ENCODE measurements around the gene SHLD1. TPM values are rescaled to one million over a fixed set of nuclear protein-coding genes. Genes with fewer than 3 reads are reported as not detected.

The SHLD1 gene
- total RNA-seq, 1 donor from 2014 or later = 5.7 TPM

DNA sequence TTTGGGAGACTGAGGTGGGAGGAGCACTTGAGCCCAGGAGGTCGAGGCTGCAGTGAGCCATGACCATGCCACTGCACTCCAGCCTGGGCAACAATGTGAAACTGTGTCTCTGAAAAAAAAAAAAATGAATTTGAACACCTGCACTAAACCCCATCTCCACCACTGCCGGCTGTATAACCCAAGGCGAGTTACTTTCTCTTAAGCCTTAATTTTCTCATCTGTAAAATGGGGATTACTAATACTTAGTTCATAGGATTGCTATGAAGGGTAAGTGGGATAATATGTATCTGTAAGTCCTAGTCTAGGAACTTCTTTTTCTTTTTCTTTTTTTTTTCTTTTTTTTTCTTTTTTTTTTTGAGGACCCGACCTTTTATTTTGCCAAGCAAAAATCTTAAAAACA lies 61.5 kb downstream of the SHLD1 start:
- TF ChIP-seq, protein P1, sequence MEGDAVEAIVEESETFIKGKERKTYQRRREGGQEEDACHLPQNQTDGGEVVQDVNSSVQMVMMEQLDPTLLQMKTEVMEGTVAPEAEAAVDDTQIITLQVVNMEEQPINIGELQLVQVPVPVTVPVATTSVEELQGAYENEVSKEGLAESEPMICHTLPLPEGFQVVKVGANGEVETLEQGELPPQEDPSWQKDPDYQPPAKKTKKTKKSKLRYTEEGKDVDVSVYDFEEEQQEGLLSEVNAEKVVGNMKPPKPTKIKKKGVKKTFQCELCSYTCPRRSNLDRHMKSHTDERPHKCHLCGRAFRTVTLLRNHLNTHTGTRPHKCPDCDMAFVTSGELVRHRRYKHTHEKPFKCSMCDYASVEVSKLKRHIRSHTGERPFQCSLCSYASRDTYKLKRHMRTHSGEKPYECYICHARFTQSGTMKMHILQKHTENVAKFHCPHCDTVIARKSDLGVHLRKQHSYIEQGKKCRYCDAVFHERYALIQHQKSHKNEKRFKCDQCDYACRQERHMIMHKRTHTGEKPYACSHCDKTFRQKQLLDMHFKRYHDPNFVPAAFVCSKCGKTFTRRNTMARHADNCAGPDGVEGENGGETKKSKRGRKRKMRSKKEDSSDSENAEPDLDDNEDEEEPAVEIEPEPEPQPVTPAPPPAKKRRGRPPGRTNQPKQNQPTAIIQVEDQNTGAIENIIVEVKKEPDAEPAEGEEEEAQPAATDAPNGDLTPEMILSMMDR (IDR thresholded peaks at IDR 0.05; ENCODE audit: borderline replicate concordance) = no peak
- H3K36me3 ChIP-seq = no peaks in the 10 kb centered on the region
- H3K27me3 ChIP-seq (ENCODE audit: low read depth) = no peaks in the 10 kb centered on the region
- H3K27ac ChIP-seq (replicated peaks) = no peak overlapping the region
- no peak overlapping the region for H3K4me3 ChIP-seq
- no peak for DNase-seq
- intact Hi-C loops (cut with micrococcal nuclease) = no loop called here
- H3K4me1 ChIP-seq = peaks cover 3% of the 10 kb centered on the region
- H3K9me3 ChIP-seq (replicated peaks) = no peaks in the 10 kb centered on the region

DNA sequence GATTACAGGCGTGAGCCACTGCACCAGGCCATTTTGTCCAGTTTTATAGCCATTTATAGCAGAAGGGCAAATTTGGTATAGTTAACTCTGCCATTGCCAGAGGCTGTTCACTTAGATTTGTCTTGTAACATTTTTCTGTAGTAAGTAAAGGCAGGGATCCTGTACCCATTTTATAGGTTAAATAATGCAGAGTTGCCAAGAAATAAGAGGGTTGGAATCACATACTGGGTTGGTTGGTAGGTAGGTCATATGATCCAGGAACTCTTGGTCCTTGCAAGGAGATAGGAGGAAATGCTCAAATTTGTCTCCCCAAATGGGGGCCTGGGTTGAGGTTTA lies 68.1 kb downstream of the SHLD1 start:
- Histone ChIP-seq H3K36me3 (no peaks in the 10 kb centered on the region), H3K9me3 (replicated peaks) (no peaks in the 10 kb centered on the region), H3K27ac (replicated peaks) (no peak overlapping the region), H3K4me3 (no peak overlapping the region), H3K4me1 (peaks cover 22% of the 10 kb centered on the region), H3K27me3 (ENCODE audit: low read depth) (no peaks in the 10 kb centered on the region)
- DNase-seq = no peak
- intact Hi-C loops (cut with micrococcal nuclease) = no loop called here
- TF ChIP-seq, protein P1 (IDR thresholded peaks at IDR 0.05; ENCODE audit: borderline replicate concordance) = no peak

DNA sequence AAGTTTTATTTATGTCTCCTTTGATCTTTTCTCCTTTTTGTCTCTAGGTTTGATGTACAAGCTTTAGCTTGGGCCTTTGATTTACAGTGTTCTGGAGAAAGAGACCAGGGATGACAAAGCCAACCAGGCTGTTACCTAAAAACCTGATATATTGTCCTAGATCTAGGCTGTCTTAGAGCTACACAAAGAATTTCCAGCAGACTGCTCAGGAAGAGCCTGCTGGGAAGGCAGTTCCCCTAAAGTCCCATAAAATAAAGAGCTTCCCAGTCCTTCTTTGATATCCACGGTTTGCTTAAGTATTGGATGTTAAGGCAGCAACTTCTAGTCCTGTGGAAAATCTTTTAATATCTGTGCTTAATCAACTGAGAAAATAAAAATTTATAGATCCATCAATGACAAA lies 70.5 kb downstream of the SHLD1 start:
- TF ChIP-seq, protein P1 (IDR thresholded peaks at IDR 0.05; ENCODE audit: borderline replicate concordance) = no peak
- no peak for DNase-seq
- Histone ChIP-seq H3K27me3 (ENCODE audit: low read depth) (no peaks in the 10 kb centered on the region), H3K27ac (replicated peaks) (no peak overlapping the region), H3K36me3 (no peaks in the 10 kb centered on the region), H3K4me3 (no peak overlapping the region), H3K4me1 (peaks cover 28% of the 10 kb centered on the region), H3K9me3 (replicated peaks) (no peaks in the 10 kb centered on the region)
- intact Hi-C loops (cut with micrococcal nuclease) = no loop called here

DNA sequence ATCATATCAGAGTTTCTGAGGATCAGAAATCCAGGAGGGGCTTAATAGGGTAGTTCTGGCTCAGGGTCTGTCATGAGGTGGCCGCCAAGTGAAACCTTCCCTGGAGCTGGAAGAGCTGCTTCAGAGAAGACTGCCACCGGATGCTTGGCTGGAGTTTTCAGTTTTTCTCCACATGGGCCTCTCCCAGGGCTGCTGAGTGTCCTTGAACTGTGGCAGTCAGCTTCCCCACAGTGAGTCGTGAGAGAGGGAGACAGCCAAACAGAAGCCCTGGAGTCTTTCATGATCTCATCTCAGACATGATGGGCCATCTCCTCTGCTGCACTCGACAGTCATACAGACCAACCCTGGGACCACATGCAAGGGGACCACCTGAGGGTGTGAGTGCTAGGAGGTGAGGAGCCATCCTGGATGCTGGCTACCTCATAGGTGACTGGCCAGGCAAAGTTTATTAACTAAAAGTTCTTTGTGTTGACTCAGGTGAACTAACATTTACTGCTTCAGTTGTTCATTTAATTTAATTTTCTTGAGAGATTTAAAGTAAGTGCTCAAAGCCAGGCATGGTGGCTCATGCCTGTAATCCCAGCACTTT lies 71.5 kb downstream of the SHLD1 start:
- intact Hi-C loops (cut with micrococcal nuclease) = no loop called here
- no peaks in the 10 kb centered on the region for H3K36me3 ChIP-seq
- H3K4me3 ChIP-seq = no peak overlapping the region
- DNase-seq = no peak
- peaks cover 34% of the 10 kb centered on the region for H3K4me1 ChIP-seq
- TF ChIP-seq, protein P1 (IDR thresholded peaks at IDR 0.05; ENCODE audit: borderline replicate concordance) = no peak
- no peaks in the 10 kb centered on the region for H3K9me3 ChIP-seq (replicated peaks)
- no peak overlapping the region for H3K27ac ChIP-seq (replicated peaks)
- H3K27me3 ChIP-seq (ENCODE audit: low read depth) = no peaks in the 10 kb centered on the region

DNA sequence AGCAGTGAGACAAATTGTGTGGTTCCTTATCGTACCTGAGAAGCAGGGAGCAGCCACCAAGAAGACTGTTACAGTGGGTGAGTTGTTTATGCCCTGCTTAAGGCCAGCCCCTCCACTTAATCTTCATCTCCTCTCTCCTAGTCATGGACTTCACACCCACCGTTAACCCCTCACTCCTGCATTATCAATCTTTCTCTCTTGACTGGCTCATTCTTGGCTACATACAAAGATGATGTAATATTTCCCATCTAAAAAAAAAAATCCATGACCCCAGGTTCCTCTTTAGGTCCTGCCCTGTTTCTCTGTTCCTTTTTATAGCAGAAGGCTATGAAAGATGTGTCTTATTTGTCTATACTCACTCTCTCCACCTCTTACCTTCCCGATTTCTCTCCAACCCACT lies 72.4 kb downstream of the SHLD1 start:
- peaks cover 42% of the 10 kb centered on the region for H3K4me1 ChIP-seq
- no peak overlapping the region for H3K27ac ChIP-seq (replicated peaks)
- intact Hi-C loops (cut with micrococcal nuclease) = no loop called here
- TF ChIP-seq, protein P1 (IDR thresholded peaks at IDR 0.05; ENCODE audit: borderline replicate concordance) = no peak
- no peaks in the 10 kb centered on the region for H3K36me3 ChIP-seq
- no peaks in the 10 kb centered on the region for H3K9me3 ChIP-seq (replicated peaks)
- H3K4me3 ChIP-seq = no peak overlapping the region
- H3K27me3 ChIP-seq (ENCODE audit: low read depth) = no peaks in the 10 kb centered on the region
- DNase-seq = no peak

Measured in left ventricle myocardium inferior (tissue), 1 donor.